Measurements from ENCODE around the gene PDSS1. TPM values are rescaled to one million over a fixed set of nuclear protein-coding genes. Genes with fewer than 3 reads are reported as not detected.

PDSS1 gene
- polyA plus RNA-seq, 1 donor: 8.0 TPM

DNA sequence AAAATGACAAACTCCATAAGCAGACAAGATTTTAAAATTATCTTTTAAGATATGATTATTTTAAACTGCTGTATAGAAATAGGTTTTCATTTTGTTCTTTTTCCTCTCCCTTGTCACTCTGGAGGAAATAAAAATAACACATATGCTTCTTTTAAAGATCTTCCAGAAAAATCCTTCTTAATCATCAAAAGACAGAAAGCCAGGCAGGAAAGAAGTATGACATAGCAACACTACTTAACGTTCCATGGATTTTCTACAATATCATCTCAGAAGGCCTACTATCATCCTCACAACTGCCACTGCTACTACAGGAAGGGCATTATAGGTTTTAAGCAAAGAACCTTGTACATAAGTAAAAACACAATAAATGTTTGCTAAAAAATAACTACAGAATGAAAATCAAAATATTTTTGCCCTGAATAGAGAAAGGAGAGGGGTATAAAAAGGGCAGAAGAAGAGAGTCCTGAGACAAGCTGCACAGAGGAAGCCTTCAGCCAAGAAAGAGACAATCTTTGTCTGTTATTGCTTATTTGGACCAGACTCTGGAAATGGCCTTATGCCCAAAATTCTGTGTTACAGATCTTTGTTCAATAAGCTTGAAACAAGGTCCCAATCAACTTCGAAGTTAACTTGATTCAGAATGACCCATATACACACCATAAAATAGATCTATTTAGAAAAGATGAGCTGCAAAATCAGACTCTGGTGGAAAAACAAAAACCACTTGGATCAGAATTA is 95.4 kb downstream of the PDSS1 start:
- DNase-seq (ENCODE audit: low read depth): no peak

Other genes starting within 250 kb of the PDSS1 start
- 43.9 TPM for gene ABI1, start 163.3 kb downstream of the PDSS1 start, polyA plus RNA-seq (ENCODE audit: insufficient read length)